Nephron (organoid): Measurements from ENCODE around the gene TLE3.

Experiments used
- H3K27ac Mint-ChIP-seq, 3 experiments: 2 replicates each; pipeline ENCODE4 v1.8.0; 2020; ENCODE audit warnings: mixed read lengths in 3 of 3, mild to moderate bottlenecking in 2 of 3, moderate library complexity in 1 of 3
- H3K27me3 Mint-ChIP-seq: 2 replicates; pipeline ENCODE4 v1.8.0; 2021; ENCODE audit warnings: low read depth, mild to moderate bottlenecking, moderate library complexity, mixed read lengths
- H3K36me3 Mint-ChIP-seq: 2 replicates; pipeline ENCODE4 v1.8.0; 2020; ENCODE audit warnings: low read depth, mixed read lengths
- H3K4me1 Mint-ChIP-seq: 2 replicates; pipeline ENCODE4 v1.8.0; 2020; ENCODE audit warnings: mixed read lengths
- H3K4me3 Mint-ChIP-seq, 3 experiments: 2 replicates each; pipeline ENCODE4 v1.8.0; 2020; ENCODE audit warnings: mild to moderate bottlenecking in 3 of 3, mixed read lengths in 3 of 3, moderate library complexity in 2 of 3
- H3K9me3 Mint-ChIP-seq: 2 replicates; pipeline ENCODE4 v1.8.0; 2020; ENCODE audit warnings: mixed read lengths
- CTCF ChIP-seq, 3 experiments: fragments of 200-600 bp; sonication (generic); IDR thresholded peaks; one replicate each; pipeline ENCODE4 v1.5.0; 2021; ENCODE audit warnings: antibody characterized with exemption in 3 of 3; ENCODE audit not compliant: unreplicated experiment in 3 of 3

Gene TLE3

DNA sequence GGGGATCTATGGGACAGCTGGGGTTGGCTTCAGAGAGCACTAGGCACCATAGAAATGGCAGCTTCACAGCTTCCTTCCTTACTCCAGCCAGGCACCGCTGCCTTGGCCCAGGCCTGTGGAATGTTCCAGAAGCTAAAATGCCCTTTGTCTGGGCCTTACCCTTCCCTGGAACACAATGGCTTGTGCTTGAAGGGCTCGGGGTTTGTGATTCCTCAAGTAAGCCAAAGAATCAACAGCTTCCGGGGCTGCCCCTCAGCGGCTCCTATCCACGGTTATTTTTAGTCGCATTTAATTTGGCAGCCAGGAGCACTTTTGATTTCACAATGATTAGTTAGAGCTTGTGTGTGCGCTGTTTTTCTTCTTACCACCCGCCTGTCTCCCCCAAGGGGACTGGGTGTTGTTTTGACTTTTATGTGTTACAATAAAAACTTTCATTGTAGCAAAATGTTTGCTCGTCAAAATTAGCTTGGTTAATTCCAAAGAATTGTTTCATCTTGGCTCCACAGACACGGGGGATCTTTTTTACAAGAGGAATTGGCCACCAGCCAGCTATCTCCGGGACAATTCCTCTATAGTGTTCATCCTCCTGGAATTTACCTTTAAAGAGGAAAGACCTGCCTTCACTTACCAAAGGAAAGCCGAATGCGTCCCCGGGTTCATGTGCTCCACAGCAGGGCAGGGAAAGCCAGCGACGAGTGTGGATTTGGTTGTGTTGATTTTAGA lies 73.8 kb downstream of the TLE3 start:
- H3K27me3 Mint-ChIP-seq = peaks cover 91% of the 10 kb centered on the region
- H3K4me1 Mint-ChIP-seq = peaks cover 36% of the 10 kb centered on the region
- peaks cover 5% of the 10 kb centered on the region for H3K9me3 Mint-ChIP-seq

DNA sequence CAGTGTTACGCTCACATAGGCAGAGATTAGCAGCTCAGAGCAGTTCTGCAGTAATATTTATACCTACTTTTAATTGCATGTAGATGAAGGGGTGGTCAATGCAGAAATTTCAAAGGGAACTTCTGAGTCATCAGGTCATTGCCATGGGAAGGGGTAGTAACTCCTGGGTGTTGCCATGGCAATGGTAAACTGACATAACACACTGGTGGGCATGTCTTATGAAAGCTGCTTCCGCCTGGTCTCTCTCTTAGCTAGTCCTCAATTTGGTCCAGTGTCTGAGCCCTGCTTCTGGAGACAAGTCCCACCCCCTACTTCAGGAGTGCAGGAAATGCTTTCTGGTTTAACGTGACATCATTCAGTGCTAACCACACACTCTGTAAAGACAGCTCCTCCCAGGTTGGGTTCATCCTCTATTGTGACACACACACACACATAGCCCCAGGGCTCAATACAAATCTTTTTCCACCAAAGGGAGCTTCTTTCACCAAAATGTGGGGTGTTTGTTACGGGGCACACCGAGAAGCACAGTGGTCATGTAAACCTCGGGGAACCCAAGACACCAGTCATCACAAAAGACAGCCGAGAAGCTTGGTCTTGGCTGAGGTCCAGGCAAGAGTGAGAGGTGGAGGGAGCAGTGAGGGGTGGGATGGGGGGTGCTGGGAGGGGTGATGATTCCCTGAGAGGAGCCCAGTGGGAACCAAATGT lies 74.5 kb downstream of the TLE3 start:
- peaks cover 35% of the 10 kb centered on the region for H3K4me1 Mint-ChIP-seq
- H3K4me3 Mint-ChIP-seq = no peak overlapping the region
- H3K9me3 Mint-ChIP-seq = peaks cover 5% of the 10 kb centered on the region
- no peaks in the 10 kb centered on the region for H3K36me3 Mint-ChIP-seq
- no peak for TF ChIP-seq CTCF (IDR thresholded peaks at IDR 0.05; ENCODE audit: unreplicated experiment in 3 of 3)
- peaks cover 89% of the 10 kb centered on the region for H3K27me3 Mint-ChIP-seq
- H3K27ac Mint-ChIP-seq = peak overlapping the region in 1 of 3 experiments; percentile 21

More for the DNA sequence above, 73.8 kb downstream of the TLE3 start:
- peak overlapping the region in 1 of 3 experiments; percentile 49 for H3K4me3 Mint-ChIP-seq
- no peak for TF ChIP-seq CTCF (IDR thresholded peaks at IDR 0.05; ENCODE audit: unreplicated experiment in 3 of 3)
- no peaks in the 10 kb centered on the region for H3K36me3 Mint-ChIP-seq
- H3K27ac Mint-ChIP-seq = no peak overlapping the region

- Mint-ChIP-seq H3K27me3 (peaks cover 88% of the 10 kb centered on the region), H3K4me1 (peaks cover 40% of the 10 kb centered on the region), H3K36me3 (no peaks in the 10 kb centered on the region), H3K27ac (no peak overlapping the region), H3K9me3 (peaks cover 11% of the 10 kb centered on the region), H3K4me3 (no peak overlapping the region)
- TF ChIP-seq CTCF (IDR thresholded peaks at IDR 0.05; ENCODE audit: unreplicated experiment in 3 of 3) = no peak
These were observed 77.5 kb downstream of the TLE3 start for GRCh38 chr15:70020229-70020628.

- no peak overlapping the region for H3K4me3 Mint-ChIP-seq
- H3K27ac Mint-ChIP-seq = no peak overlapping the region
- peaks cover 31% of the 10 kb centered on the region for H3K4me1 Mint-ChIP-seq
These were observed 78.8 kb downstream of the TLE3 start for GRCh38 chr15:70018646-70019600.

GRCh38 chr15:70017801-70018200 lies 79.9 kb downstream of the TLE3 start:
- TF ChIP-seq CTCF (IDR thresholded peaks at IDR 0.05; ENCODE audit: unreplicated experiment in 3 of 3) = no peak
- H3K27ac Mint-ChIP-seq = no peak overlapping the region

More at GRCh38 chr15:70018646-70019600, 78.8 kb downstream of the TLE3 start:
- peaks cover 85% of the 10 kb centered on the region for H3K27me3 Mint-ChIP-seq
- H3K9me3 Mint-ChIP-seq = peaks cover 11% of the 10 kb centered on the region
- TF ChIP-seq CTCF (IDR thresholded peaks at IDR 0.05; ENCODE audit: unreplicated experiment in 3 of 3) = no peak
- H3K36me3 Mint-ChIP-seq = no peaks in the 10 kb centered on the region

More at GRCh38 chr15:70017801-70018200, 79.9 kb downstream of the TLE3 start:
- H3K4me3 Mint-ChIP-seq = no peak overlapping the region
- peaks cover 29% of the 10 kb centered on the region for H3K4me1 Mint-ChIP-seq
- H3K9me3 Mint-ChIP-seq = peaks cover 11% of the 10 kb centered on the region
- H3K36me3 Mint-ChIP-seq = no peaks in the 10 kb centered on the region
- H3K27me3 Mint-ChIP-seq = peaks cover 79% of the 10 kb centered on the region
